Activated CD4-positive, alpha-beta T cell treated with anti-CD3 and anti-CD28 coated beads for 4 hours (primary cell): ENCODE results near the gene SMAD3.

Experiments used
- DNase-seq, 2 donors: peaks; one replicate each; pipeline ENCODE4 v3.0.0-alpha.2; 2020

Gene SMAD3

GRCh38 chr15:67167091-67167490, 101.7 kb downstream of the SMAD3 start:
- DNase-seq, result no peak

GRCh38 chr15:67168694-67169093, 103.3 kb downstream of the SMAD3 start:
- no peak for DNase-seq

- DNase-seq, result no peak
Observed at GRCh38 chr15:67170143-67170925, 104.9 kb downstream of the SMAD3 start.

- no peak for DNase-seq
Observed at GRCh38 chr15:67171471-67171870, 106.1 kb downstream of the SMAD3 start.

- DNase-seq, result peak in 1 of 2 donors; percentile 11
Observed at GRCh38 chr15:67172172-67172571, 106.8 kb downstream of the SMAD3 start.

- no peak for DNase-seq
Observed at GRCh38 chr15:67173005-67173404, 107.6 kb downstream of the SMAD3 start.

- no peak for DNase-seq
Observed at GRCh38 chr15:67173786-67174185, 108.4 kb downstream of the SMAD3 start.

GRCh38 chr15:67174446-67174845, 109.0 kb downstream of the SMAD3 start:
- DNase-seq, result no peak

- peak; percentile 27 to 36 for DNase-seq
Observed at GRCh38 chr15:67174864-67175573, 109.6 kb downstream of the SMAD3 start.

- no peak for DNase-seq
Observed at GRCh38 chr15:67175643-67176071, 110.3 kb downstream of the SMAD3 start.

GRCh38 chr15:67176195-67176971, 111.0 kb downstream of the SMAD3 start:
- DNase-seq, result no peak

- no peak for DNase-seq
Observed at GRCh38 chr15:67177752-67178151, 112.3 kb downstream of the SMAD3 start.

GRCh38 chr15:67178569-67179210, 113.3 kb downstream of the SMAD3 start:
- DNase-seq, result no peak

- no peak for DNase-seq
Observed at GRCh38 chr15:67179411-67179995, 114.1 kb downstream of the SMAD3 start.

GRCh38 chr15:67180035-67180434, 114.6 kb downstream of the SMAD3 start:
- DNase-seq, result no peak

GRCh38 chr15:67180514-67181191, 115.3 kb downstream of the SMAD3 start:
- DNase-seq, result no peak

GRCh38 chr15:67181221-67181639, 115.8 kb downstream of the SMAD3 start:
- DNase-seq, result no peak

GRCh38 chr15:67183443-67184169, 118.2 kb downstream of the SMAD3 start:
- DNase-seq, result no peak

- DNase-seq, result no peak
Observed at GRCh38 chr15:67184208-67184925, 119.0 kb downstream of the SMAD3 start.

- DNase-seq, result no peak
Observed at GRCh38 chr15:67185051-67185450, 119.6 kb downstream of the SMAD3 start.
